OCI-LY1 (cell line): ENCODE measurements around the gene CRY1.

ENCODE experiments used
- H2AFZ ChIP-seq: fragments of 200-600 bp; sonication (generic), shearing (Covaris generic); 2 replicates; pipeline ENCODE4 v1.6.0; 2014; ENCODE audit warnings: antibody characterized with exemption, mild to moderate bottlenecking, low read length
- H3F3A ChIP-seq: fragments of 200-600 bp; sonication (generic), shearing (Covaris generic); 2 replicates; pipeline ENCODE4 v1.6.0; 2014; ENCODE audit warnings: mild to moderate bottlenecking, antibody characterized with exemption, low read length, moderate library complexity; ENCODE audit not compliant: insufficient read depth
- H3K27ac ChIP-seq: fragments of 200-600 bp; sonication (generic); 2 replicates; pipeline ENCODE4 v1.5.1; 2014; ENCODE audit warnings: low read length, mixed run types, mild to moderate bottlenecking, low read depth; ENCODE audit not compliant: poor library complexity, severe bottlenecking
- H3K27me3 ChIP-seq: fragments of 200-600 bp; sonication (generic); 2 replicates; pipeline ENCODE4 v1.6.0; 2014; ENCODE audit warnings: antibody characterized with exemption, mild to moderate bottlenecking, low read length, moderate library complexity; ENCODE audit not compliant: insufficient read depth
- H3K36me3 ChIP-seq: fragments of 200-600 bp; sonication (generic); 2 replicates; pipeline ENCODE4 v1.6.1; 2014; ENCODE audit warnings: mild to moderate bottlenecking, antibody characterized with exemption, low read length, moderate library complexity, mixed read lengths; ENCODE audit not compliant: insufficient read depth
- H3K4me1 ChIP-seq: fragments of 200-600 bp; sonication (generic); 2 replicates; pipeline ENCODE4 v1.5.1; 2014; ENCODE audit warnings: mild to moderate bottlenecking, low read length, moderate library complexity; ENCODE audit not compliant: insufficient read depth, severe bottlenecking
- H3K4me2 ChIP-seq: fragments of 200-600 bp; sonication (generic), shearing (Covaris generic); 2 replicates; pipeline ENCODE4 v1.6.1; 2014; ENCODE audit warnings: low read length
- H3K4me3 ChIP-seq: fragments of 200-600 bp; sonication (generic); 2 replicates; pipeline ENCODE4 v1.5.1; 2014; ENCODE audit warnings: low read length, low read depth, mild to moderate bottlenecking, mixed read lengths; ENCODE audit not compliant: poor library complexity, severe bottlenecking
- H3K79me2 ChIP-seq: fragments of 200-600 bp; shearing (Covaris generic); 2 replicates; pipeline ENCODE4 v1.6.1; 2016; ENCODE audit warnings: mixed run types, low read length, mixed read lengths; ENCODE audit not compliant: insufficient read depth
- H3K9ac ChIP-seq: fragments of 200-600 bp; sonication (generic), shearing (Covaris generic); 2 replicates; pipeline ENCODE4 v1.6.1; 2014; ENCODE audit warnings: mild to moderate bottlenecking, low read length, mixed read lengths
- H3K9me2 ChIP-seq: fragments of 200-600 bp; sonication (generic), shearing (Covaris generic); 2 replicates; pipeline ENCODE4 v1.6.1; 2014; ENCODE audit warnings: low read depth, mild to moderate bottlenecking, low read length, mixed read lengths
- H3K9me3 ChIP-seq: fragments of 200-600 bp; shearing (Covaris generic); 2 replicates; pipeline ENCODE4 v1.6.1; 2014; ENCODE audit warnings: low read length, mixed read lengths
- H4K20me1 ChIP-seq: fragments of 200-600 bp; sonication (generic), shearing (Covaris generic); 2 replicates; pipeline ENCODE4 v1.6.0; 2016; ENCODE audit warnings: mild to moderate bottlenecking, low read length; ENCODE audit not compliant: insufficient read depth
- CTCF ChIP-seq: fragments of 200-600 bp; sonication (generic), shearing (Covaris generic); IDR thresholded peaks from 2 replicates; pipeline ENCODE4 v1.5.1; 2017; ENCODE audit warnings: mild to moderate bottlenecking, antibody characterized with exemption, low read length, moderate library complexity, mixed read lengths
- EZH2 ChIP-seq: fragments of 200-600 bp; sonication (generic), shearing (Covaris generic); IDR thresholded peaks from 2 replicates; pipeline ENCODE4 v1.8.0; 2017; ENCODE audit warnings: borderline replicate concordance, mixed run types, mild to moderate bottlenecking, antibody characterized with exemption, low read length, moderate library complexity, mixed read lengths

The CRY1 gene

GRCh38 chr12:106980944-106981343 lies 112.4 kb downstream of the CRY1 start:
- no peaks in the 10 kb centered on the region for H3K79me2 ChIP-seq
- no peaks in the 10 kb centered on the region for H3K27me3 ChIP-seq
- peaks cover 2% of the 10 kb centered on the region for H3K4me1 ChIP-seq
- TF ChIP-seq EZH2 (no peak), CTCF (no peak)
- H3K9me2 ChIP-seq, result no peaks in the 10 kb centered on the region
- no peaks in the 10 kb centered on the region for H4K20me1 ChIP-seq
- H3K36me3 ChIP-seq, result no peaks in the 10 kb centered on the region; the same call in 1 of the 2 replicates
- H3K9ac ChIP-seq, result no peak overlapping the region
- H3F3A ChIP-seq, result no peaks in the 10 kb centered on the region
- no peak overlapping the region for H3K4me3 ChIP-seq
- H3K4me2 ChIP-seq, result no peak overlapping the region
- no peaks in the 10 kb centered on the region for H3K9me3 ChIP-seq
- H2AFZ ChIP-seq, result no peak overlapping the region
- no peak overlapping the region for H3K27ac ChIP-seq

- Histone ChIP-seq H3K9me3 (no peaks in the 10 kb centered on the region), H4K20me1 (no peaks in the 10 kb centered on the region), H3K79me2 (no peaks in the 10 kb centered on the region), H3K9ac (no peak overlapping the region), H3K27ac (no peak overlapping the region), H3K9me2 (no peaks in the 10 kb centered on the region), H3F3A (no peaks in the 10 kb centered on the region), H2AFZ (no peak overlapping the region), H3K27me3 (no peaks in the 10 kb centered on the region), H3K4me1 (peaks cover 18% of the 10 kb centered on the region), H3K36me3 (no peaks in the 10 kb centered on the region), H3K4me2 (no peak overlapping the region), H3K4me3 (no peak overlapping the region)
- TF ChIP-seq CTCF (no peak), EZH2 (no peak)
These were observed 115.1 kb downstream of the CRY1 start for GRCh38 chr12:106978035-106978800.

- H3K9me3 ChIP-seq, result no peaks in the 10 kb centered on the region
- no peaks in the 10 kb centered on the region for H3K27me3 ChIP-seq
- H3K36me3 ChIP-seq, result no peaks in the 10 kb centered on the region
- no peaks in the 10 kb centered on the region for H3F3A ChIP-seq
- no peak overlapping the region for H2AFZ ChIP-seq
- no peak overlapping the region for H3K27ac ChIP-seq
- H3K4me3 ChIP-seq, result no peak overlapping the region
- H3K9me2 ChIP-seq, result no peaks in the 10 kb centered on the region
- no peaks in the 10 kb centered on the region for H4K20me1 ChIP-seq
- H3K4me1 ChIP-seq, result peaks cover 18% of the 10 kb centered on the region
- TF ChIP-seq CTCF (no peak), EZH2 (no peak)
- H3K79me2 ChIP-seq, result no peaks in the 10 kb centered on the region
- no peak overlapping the region for H3K4me2 ChIP-seq
- no peak overlapping the region for H3K9ac ChIP-seq
These were observed 116.7 kb downstream of the CRY1 start for GRCh38 chr12:106976668-106977067.
